ENCODE measurements around the gene CCSER1.

The CCSER1 gene

DNA sequence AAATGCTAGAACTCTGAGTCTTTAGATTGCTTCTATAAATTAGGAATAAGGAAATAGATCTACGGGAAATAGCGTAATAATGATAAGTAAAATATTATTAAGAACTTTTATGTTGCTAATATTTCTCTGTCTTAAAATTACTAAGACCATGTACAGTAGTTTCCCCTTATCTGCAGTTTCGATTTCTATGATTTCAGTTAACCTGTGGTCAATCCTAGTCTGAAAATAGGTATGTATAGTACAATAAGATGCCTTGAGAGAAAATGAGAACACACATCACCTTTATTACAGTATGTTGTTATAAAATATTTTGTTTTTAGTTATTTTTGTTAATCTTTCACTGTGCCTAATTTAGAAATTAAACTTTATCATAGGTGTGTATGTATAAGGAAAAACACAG is 92.6 kb downstream of the CCSER1 start:
- Mint-ChIP-seq H3K27me3 (ENCODE audit: low read depth, poor library complexity) (no peaks in the 10 kb centered on the region), H3K36me3 (ENCODE audit: low read depth) (no peaks in the 10 kb centered on the region), H3K4me3 (no peak overlapping the region), H3K27ac (no peak overlapping the region), H3K4me1 (no peaks in the 10 kb centered on the region), H3K9me3 (no peaks in the 10 kb centered on the region)
- DNase-seq: no peak
- TF ChIP-seq, protein P1, sequence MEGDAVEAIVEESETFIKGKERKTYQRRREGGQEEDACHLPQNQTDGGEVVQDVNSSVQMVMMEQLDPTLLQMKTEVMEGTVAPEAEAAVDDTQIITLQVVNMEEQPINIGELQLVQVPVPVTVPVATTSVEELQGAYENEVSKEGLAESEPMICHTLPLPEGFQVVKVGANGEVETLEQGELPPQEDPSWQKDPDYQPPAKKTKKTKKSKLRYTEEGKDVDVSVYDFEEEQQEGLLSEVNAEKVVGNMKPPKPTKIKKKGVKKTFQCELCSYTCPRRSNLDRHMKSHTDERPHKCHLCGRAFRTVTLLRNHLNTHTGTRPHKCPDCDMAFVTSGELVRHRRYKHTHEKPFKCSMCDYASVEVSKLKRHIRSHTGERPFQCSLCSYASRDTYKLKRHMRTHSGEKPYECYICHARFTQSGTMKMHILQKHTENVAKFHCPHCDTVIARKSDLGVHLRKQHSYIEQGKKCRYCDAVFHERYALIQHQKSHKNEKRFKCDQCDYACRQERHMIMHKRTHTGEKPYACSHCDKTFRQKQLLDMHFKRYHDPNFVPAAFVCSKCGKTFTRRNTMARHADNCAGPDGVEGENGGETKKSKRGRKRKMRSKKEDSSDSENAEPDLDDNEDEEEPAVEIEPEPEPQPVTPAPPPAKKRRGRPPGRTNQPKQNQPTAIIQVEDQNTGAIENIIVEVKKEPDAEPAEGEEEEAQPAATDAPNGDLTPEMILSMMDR (IDR thresholded peaks at IDR 0.05): no peak

DNA sequence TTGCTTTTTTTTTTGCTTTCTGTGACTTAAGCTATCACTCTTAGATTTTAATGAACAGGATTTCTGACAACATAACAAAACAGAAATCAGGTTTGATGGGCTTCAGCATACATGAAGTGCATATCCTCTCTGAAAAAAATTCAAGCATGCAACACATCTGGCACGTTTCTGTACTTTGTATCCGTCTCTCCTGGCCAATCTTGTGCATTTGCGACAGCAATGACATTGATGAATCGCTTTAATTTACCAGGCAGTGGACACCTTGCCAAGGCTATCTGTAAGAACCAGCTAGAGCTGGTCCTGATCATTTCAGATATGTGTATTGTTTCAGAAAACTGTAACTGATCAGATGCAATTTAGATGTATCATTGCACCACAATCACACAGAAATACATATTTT is 93.3 kb downstream of the CCSER1 start:
- no peak for DNase-seq
- TF ChIP-seq, protein P1 (IDR thresholded peaks at IDR 0.05): no peak
- Mint-ChIP-seq H3K4me3 (no peak overlapping the region), H3K27ac (no peak overlapping the region), H3K9me3 (no peaks in the 10 kb centered on the region), H3K36me3 (ENCODE audit: low read depth) (no peaks in the 10 kb centered on the region), H3K4me1 (no peaks in the 10 kb centered on the region), H3K27me3 (ENCODE audit: low read depth, poor library complexity) (no peaks in the 10 kb centered on the region)

DNA sequence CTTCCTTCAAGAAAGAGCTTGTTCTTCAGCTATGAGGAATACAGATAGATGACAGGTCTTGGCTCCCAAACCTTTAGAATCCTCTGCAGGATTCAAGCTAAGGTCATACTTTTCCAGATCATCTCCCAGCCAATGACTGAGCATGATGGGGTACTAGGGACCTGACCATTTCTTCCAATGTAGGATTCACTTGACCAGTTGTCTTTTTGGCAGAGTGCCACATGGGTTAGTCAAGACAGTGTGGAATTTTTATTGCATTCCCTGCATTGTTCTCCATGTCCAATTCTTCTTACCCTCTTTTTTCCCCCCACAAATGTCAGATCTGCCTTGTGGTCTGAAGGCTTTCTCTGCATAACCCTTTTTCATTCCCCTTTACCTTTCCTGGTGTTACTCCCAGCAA is 99.5 kb downstream of the CCSER1 start:
- Mint-ChIP-seq H3K4me1 (no peaks in the 10 kb centered on the region), H3K27ac (no peak overlapping the region), H3K9me3 (peaks cover 24% of the 10 kb centered on the region), H3K27me3 (ENCODE audit: low read depth, poor library complexity) (peaks cover 9% of the 10 kb centered on the region), H3K36me3 (ENCODE audit: low read depth) (no peaks in the 10 kb centered on the region), H3K4me3 (no peak overlapping the region)
- no peak for DNase-seq
- TF ChIP-seq, protein P1 (IDR thresholded peaks at IDR 0.05): no peak

DNA sequence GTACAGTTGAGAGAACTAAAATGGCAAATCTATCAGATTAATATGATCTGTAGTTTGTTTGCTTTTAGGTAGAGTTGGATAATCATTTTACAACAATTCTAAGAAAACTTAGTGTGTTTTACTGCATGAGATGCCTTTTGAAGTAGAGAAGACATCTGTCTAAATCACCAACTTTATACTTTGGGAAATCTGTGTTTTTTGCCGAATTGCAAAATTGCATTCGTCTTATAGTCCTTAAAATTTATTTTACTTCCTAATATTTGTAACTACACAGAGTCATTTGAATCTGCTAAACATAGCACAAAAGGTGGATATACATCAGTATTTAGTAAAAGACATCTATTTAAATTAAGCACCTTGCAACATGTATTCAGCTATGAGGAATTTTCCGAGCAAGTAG is 100.0 kb downstream of the CCSER1 start:
- no peak for DNase-seq

DNA sequence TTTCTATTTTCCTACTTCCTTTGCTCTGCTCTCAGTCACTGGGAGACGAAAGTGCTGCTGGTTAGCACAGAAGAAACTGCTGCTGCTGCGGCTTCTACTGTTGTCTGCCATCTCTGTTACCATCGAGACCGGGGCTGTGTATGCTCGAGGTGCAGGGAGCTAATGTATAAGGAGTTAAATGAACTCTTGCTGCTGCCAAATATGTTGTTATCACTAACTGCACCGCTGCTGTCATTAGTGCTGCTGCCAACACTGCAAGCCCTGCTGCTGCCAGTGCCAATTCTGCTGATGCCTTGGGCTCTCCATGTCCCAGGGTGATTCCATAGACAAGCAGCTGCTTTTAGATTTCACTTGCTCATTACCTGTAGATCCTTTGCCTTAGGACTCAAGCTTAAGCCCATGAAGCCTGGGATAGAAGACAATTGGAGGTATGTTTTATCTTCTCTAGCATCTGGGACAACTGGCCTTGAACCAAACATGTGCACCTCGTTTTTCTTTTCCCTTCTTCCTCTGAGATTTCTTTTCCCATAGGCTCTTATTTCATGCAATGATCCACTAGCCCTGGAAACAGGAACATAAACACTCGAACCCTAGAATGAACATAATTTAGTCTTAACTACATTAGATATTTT is 107.8 kb downstream of the CCSER1 start:
- no peaks in the 10 kb centered on the region for H3K36me3 Mint-ChIP-seq (ENCODE audit: low read depth)
- peaks cover under 1% of the 10 kb centered on the region for H3K9me3 Mint-ChIP-seq
- H3K4me3 Mint-ChIP-seq: no peak overlapping the region
- peak overlapping the region; percentile 97 for H3K27ac Mint-ChIP-seq
- no peaks in the 10 kb centered on the region for H3K27me3 Mint-ChIP-seq (ENCODE audit: low read depth, poor library complexity)
- H3K4me1 Mint-ChIP-seq: peaks cover 7% of the 10 kb centered on the region
- no peak for DNase-seq
- TF ChIP-seq, protein P1 (IDR thresholded peaks at IDR 0.05): no peak

More for the DNA sequence above, 100.0 kb downstream of the CCSER1 start:
- H3K4me3 Mint-ChIP-seq: no peak overlapping the region
- peaks cover 9% of the 10 kb centered on the region for H3K27me3 Mint-ChIP-seq (ENCODE audit: low read depth, poor library complexity)
- H3K9me3 Mint-ChIP-seq: peaks cover 24% of the 10 kb centered on the region
- TF ChIP-seq, protein P1 (IDR thresholded peaks at IDR 0.05): no peak
- no peaks in the 10 kb centered on the region for H3K36me3 Mint-ChIP-seq (ENCODE audit: low read depth)
- H3K4me1 Mint-ChIP-seq: no peaks in the 10 kb centered on the region
- no peak overlapping the region for H3K27ac Mint-ChIP-seq

Data from nephron progenitor cell (in vitro differentiated cells).